ENCODE results near the gene OR5A1. TPM values are rescaled to one million over a fixed set of nuclear protein-coding genes. Genes with fewer than 3 reads are reported as not detected.

The OR5A1 gene
- total RNA-seq, 4 donors from 2014 or later, result not detected

- H3K4me3 ChIP-seq, result no peak within 1 kb of the TSS
- TF ChIP-seq CTCF (IDR thresholded peaks at IDR 0.05) (no peak), POLR2A (IDR thresholded peaks at IDR 0.05) (no peak)
- DNase-seq, result no peak
- no peaks in the 10 kb centered on the region for H3K27me3 ChIP-seq
- H3K27ac ChIP-seq, result no peak within 1 kb of the TSS
- no peaks in the 10 kb centered on the region for H3K9me3 ChIP-seq
- no peaks in the 10 kb centered on the region for H3K36me3 ChIP-seq
- no peaks in the 10 kb centered on the region for H3K4me1 ChIP-seq
- intact Hi-C loops (cut with DNase I; ENCODE audit: low total_unique reads), result no loop called here
Measured at GRCh38 chr11:59473015-59473414, 36.7 kb downstream of the OR5A1 start, which contains the start of gene OR4D10. OR4D10 (plus strand) TSS chr11:59473315; CDS start chr11:59477430, 4,115 bp downstream.

- Histone ChIP-seq H3K4me1 (no peaks in the 10 kb centered on the region), H3K36me3 (no peaks in the 10 kb centered on the region), H3K9me3 (no peaks in the 10 kb centered on the region), H3K4me3 (no peak overlapping the region), H3K27me3 (no peaks in the 10 kb centered on the region), H3K27ac (no peak overlapping the region)
- TF ChIP-seq POLR2A (IDR thresholded peaks at IDR 0.05) (no peak), CTCF (IDR thresholded peaks at IDR 0.05) (no peak)
- no peak for DNase-seq
- intact Hi-C loops (cut with DNase I; ENCODE audit: low total_unique reads), result no loop called here
Measured at GRCh38 chr11:59475176-59475575, 38.9 kb downstream of the OR5A1 start.

- Histone ChIP-seq H3K4me3 (no peak overlapping the region), H3K27ac (no peak overlapping the region), H3K27me3 (no peaks in the 10 kb centered on the region), H3K9me3 (no peaks in the 10 kb centered on the region), H3K36me3 (no peaks in the 10 kb centered on the region), H3K4me1 (no peaks in the 10 kb centered on the region)
- intact Hi-C loops (cut with DNase I; ENCODE audit: low total_unique reads), result no loop called here
- TF ChIP-seq CTCF (IDR thresholded peaks at IDR 0.05), result no peak
- no peak for DNase-seq
Measured at GRCh38 chr11:59479906-59480305, 43.6 kb downstream of the OR5A1 start.

GRCh38 chr11:59480359-59480758 lies 44.1 kb downstream of the OR5A1 start:
- H3K36me3 ChIP-seq, result no peaks in the 10 kb centered on the region
- no peak for DNase-seq
- H3K4me3 ChIP-seq, result no peak overlapping the region
- no peaks in the 10 kb centered on the region for H3K9me3 ChIP-seq
- no peaks in the 10 kb centered on the region for H3K27me3 ChIP-seq
- H3K27ac ChIP-seq, result no peak overlapping the region
- H3K4me1 ChIP-seq, result no peaks in the 10 kb centered on the region
- TF ChIP-seq CTCF (IDR thresholded peaks at IDR 0.05) (no peak), POLR2A (IDR thresholded peaks at IDR 0.05) (no peak)
- intact Hi-C loops (cut with DNase I; ENCODE audit: low total_unique reads), result no loop called here

Other genes starting within 250 kb of the OR5A1 start
- gene MPEG1, start 223.5 kb upstream of the OR5A1 start, total RNA-seq, result 10 to 100 TPM in 1 of 4 donors, 1 to 10 TPM in 3; 1.0 to 15.1 (median 5.7) TPM
- not detected for gene OR5AN1, start 77.6 kb upstream of the OR5A1 start, total RNA-seq
- not detected for gene OR5A2, start 10.1 kb upstream of the OR5A1 start, total RNA-seq
- not detected for gene OR4D6, start 20.5 kb downstream of the OR5A1 start, total RNA-seq
- not detected for gene OR4D10, start 36.8 kb downstream of the OR5A1 start, total RNA-seq
- not detected for gene OR4D11, start 67.1 kb downstream of the OR5A1 start, total RNA-seq
- not detected for gene OR4D9, start 75.1 kb downstream of the OR5A1 start, total RNA-seq
- 10 to 100 TPM; 27.4 to 51.0 (median 41.9) TPM for gene OSBP, start 179.3 kb downstream of the OR5A1 start, total RNA-seq
- 10 to 100 TPM in 2 of 4 donors, 1 to 10 TPM in 2; 3.5 to 43.0 (median 17.3) TPM for gene PATL1, start 232.6 kb downstream of the OR5A1 start, total RNA-seq

Measured in uterus (tissue), 4 donors.